C4-2B (cell line): ENCODE results near the gene TGM6.
A peak's percentile ranks its signal among the peaks of the same experiment; 100 is the strongest.

ENCODE experiments used
- H3K27ac ChIP-seq: fragments of 450-650 bp; 2 replicates; pipeline ENCODE4 v1.5.1; 2017
- ZFX ChIP-seq: fragments of 450-650 bp; IDR thresholded peaks from 2 replicates; pipeline ENCODE4 v1.6.1; 2017
- TF ChIP-seq, protein P1 (sequence below): fragments of 450-650 bp; conservative IDR thresholded peaks from 2 replicates; pipeline ENCODE4 v1.5.1; 2017; ENCODE audit warnings: mild to moderate bottlenecking

The TGM6 gene

GRCh38 chr20:2460752-2461424 is 80.2 kb downstream of the TGM6 start:
- no peak for TF ChIP-seq ZFX
- TF ChIP-seq, protein P1, sequence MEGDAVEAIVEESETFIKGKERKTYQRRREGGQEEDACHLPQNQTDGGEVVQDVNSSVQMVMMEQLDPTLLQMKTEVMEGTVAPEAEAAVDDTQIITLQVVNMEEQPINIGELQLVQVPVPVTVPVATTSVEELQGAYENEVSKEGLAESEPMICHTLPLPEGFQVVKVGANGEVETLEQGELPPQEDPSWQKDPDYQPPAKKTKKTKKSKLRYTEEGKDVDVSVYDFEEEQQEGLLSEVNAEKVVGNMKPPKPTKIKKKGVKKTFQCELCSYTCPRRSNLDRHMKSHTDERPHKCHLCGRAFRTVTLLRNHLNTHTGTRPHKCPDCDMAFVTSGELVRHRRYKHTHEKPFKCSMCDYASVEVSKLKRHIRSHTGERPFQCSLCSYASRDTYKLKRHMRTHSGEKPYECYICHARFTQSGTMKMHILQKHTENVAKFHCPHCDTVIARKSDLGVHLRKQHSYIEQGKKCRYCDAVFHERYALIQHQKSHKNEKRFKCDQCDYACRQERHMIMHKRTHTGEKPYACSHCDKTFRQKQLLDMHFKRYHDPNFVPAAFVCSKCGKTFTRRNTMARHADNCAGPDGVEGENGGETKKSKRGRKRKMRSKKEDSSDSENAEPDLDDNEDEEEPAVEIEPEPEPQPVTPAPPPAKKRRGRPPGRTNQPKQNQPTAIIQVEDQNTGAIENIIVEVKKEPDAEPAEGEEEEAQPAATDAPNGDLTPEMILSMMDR, result no peak
- no peak overlapping the region for H3K27ac ChIP-seq

DNA sequence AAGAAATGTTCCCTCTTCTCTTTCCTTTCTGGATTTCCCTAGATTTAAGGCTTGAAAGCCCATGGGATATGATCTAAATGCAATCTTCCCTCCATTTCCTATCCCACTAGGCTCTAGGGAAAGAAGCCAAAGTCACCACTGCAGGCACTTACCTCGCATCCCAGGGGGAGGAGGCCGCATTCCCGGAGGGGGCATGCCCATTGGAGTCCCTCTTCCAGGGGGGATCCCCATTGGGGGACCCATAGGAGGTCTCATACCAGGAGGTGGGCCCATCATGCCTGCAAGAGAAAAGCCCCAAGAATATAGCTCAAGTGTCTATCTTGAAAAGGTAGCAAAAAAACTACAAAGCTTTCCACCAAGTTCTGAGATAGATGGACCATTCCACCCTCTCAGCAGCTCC is 81.8 kb downstream of the TGM6 start:
- TF ChIP-seq, protein P1, result no peak
- TF ChIP-seq ZFX, result no peak
- no peak overlapping the region for H3K27ac ChIP-seq

DNA sequence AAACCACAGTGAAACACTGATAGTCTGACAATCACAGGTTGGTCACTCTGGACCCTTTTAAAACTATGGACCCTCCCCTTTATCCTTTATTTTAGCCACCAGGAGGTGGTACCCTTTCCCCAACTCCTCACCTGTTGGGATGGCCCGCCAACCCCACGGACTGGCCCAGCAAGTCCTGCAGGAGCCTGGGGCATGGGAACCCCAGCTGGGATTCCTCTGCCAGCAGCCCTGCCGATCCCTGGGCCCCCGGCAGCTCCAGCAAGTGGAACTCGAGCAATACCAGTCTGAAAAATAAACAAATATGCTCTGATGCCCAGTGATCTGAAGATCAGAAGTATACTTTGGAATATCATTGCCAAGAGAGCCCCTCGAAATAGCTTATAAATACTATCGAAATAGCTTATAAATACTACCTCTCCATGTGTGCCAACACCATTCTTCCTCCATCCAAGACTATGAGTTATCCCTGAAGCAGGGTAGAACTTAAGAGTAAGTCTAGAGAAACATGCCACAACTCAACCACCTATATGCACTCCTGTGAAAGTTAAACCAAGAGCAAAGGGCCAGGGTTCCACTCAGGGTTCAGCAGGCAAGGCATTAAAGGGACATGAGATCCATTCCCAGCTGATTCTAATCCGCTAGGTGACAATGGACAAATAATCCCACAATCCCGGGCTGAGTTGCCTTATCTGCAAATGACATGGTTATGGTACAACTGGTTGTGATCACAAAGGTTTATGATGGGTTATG is 83.1 kb downstream of the TGM6 start:
- H3K27ac ChIP-seq, result no peak overlapping the region
- no peak for TF ChIP-seq ZFX
- TF ChIP-seq, protein P1, result no peak

DNA sequence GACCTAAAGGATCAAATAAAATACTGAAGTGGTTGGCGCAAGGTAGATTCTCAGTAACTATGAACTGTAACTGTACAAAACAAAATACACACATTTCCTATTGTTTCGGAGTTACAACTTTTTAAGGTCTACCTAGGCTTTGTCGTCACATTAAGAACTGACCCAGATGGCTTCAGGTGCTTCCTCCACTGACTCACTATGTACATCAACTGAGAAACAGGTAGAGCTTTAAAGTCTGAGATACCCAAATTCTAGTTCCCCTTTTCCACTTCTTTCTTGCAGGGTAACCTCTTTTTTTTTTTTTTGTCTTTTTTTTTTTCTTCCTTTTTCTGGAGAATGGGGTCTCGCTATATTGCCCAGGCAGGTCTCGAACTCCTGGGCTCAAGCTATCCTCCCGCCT is 84.4 kb downstream of the TGM6 start:
- TF ChIP-seq ZFX, result no peak
- TF ChIP-seq, protein P1, result no peak
- no peak overlapping the region for H3K27ac ChIP-seq

GRCh38 chr20:2467412-2467811 is 86.7 kb downstream of the TGM6 start:
- TF ChIP-seq, protein P1, result no peak
- no peak for TF ChIP-seq ZFX

GRCh38 chr20:2468581-2469407 is 88.1 kb downstream of the TGM6 start:
- peak overlapping the region; percentile 94 for H3K27ac ChIP-seq
- TF ChIP-seq, protein P1, result no peak
- TF ChIP-seq ZFX, result no peak

More at GRCh38 chr20:2467412-2467811, 86.7 kb downstream of the TGM6 start:
- H3K27ac ChIP-seq, result no peak overlapping the region

- H3K27ac ChIP-seq, result peak overlapping the region; percentile 94
- no peak for TF ChIP-seq ZFX
- TF ChIP-seq, protein P1, result no peak
Observed at GRCh38 chr20:2469991-2470422, 89.3 kb downstream of the TGM6 start.
